ENCODE results near the gene ENPP1.

- no peak for TF ChIP-seq CTCF (conservative IDR thresholded peaks at IDR 0.05; ENCODE audit: low read depth, low read length)
- TF ChIP-seq, protein P1, sequence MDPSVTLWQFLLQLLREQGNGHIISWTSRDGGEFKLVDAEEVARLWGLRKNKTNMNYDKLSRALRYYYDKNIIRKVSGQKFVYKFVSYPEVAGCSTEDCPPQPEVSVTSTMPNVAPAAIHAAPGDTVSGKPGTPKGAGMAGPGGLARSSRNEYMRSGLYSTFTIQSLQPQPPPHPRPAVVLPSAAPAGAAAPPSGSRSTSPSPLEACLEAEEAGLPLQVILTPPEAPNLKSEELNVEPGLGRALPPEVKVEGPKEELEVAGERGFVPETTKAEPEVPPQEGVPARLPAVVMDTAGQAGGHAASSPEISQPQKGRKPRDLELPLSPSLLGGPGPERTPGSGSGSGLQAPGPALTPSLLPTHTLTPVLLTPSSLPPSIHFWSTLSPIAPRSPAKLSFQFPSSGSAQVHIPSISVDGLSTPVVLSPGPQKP (IDR thresholded peaks at IDR 0.05; ENCODE audit: borderline replicate concordance, low read depth, low read length) = no peak
- no peak for TF ChIP-seq RAD21 (IDR thresholded peaks at IDR 0.05; ENCODE audit: low read length)
- no peak for TF ChIP-seq POLR2A (IDR thresholded peaks at IDR 0.05; ENCODE audit: low read depth, low read length)
Measured at GRCh38 chr6:131765081-131765803, 42.6 kb upstream of the ENPP1 start.

Data from IMR-90 (cell line).